ENCODE data around the gene PPM1F.

GRCh38 chr22:21915624-21916308 is 36.9 kb downstream of the PPM1F start:
- TF ChIP-seq CTCF (IDR thresholded peaks at IDR 0.05) (no peak), EZH2 (IDR thresholded peaks at IDR 0.05; ENCODE audit: borderline replicate concordance, insufficient read depth, low read depth, low read length, poor library complexity, severe bottlenecking) (no peak)

All from B cell (primary cell).